Endodermal cell (in vitro differentiated cells): ENCODE data around the gene HABP4. TPM values are rescaled to one million over a fixed set of nuclear protein-coding genes. Genes with fewer than 3 reads are reported as not detected.

Experiments
- DNase-seq: peaks from one replicate; pipeline ENCODE4 v3.0.0-alpha.2; 2017
- H3K27ac ChIP-seq: 2 replicates; pipeline ENCODE4 v1.5.1; 2013; ENCODE audit warnings: mild to moderate bottlenecking, low read depth, low read length, moderate library complexity
- H3K27me3 ChIP-seq: 2 replicates; pipeline ENCODE4 v1.6.1; 2013; ENCODE audit warnings: mild to moderate bottlenecking, low read length, moderate library complexity; ENCODE audit not compliant: insufficient read depth, control insufficient read depth, poor library complexity, severe bottlenecking
- H3K36me3 ChIP-seq: 2 replicates; pipeline ENCODE4 v1.7.0; 2013; ENCODE audit warnings: mild to moderate bottlenecking, low read length, moderate library complexity; ENCODE audit not compliant: control insufficient read depth, insufficient read depth
- H3K4me1 ChIP-seq: one replicate; pipeline ENCODE4 v1.7.0; 2013; ENCODE audit warnings: low read length; ENCODE audit not compliant: control insufficient read depth, insufficient read depth
- H3K4me3 ChIP-seq: 2 replicates; pipeline ENCODE4 v1.5.1; 2013; ENCODE audit warnings: mild to moderate bottlenecking, low read length, moderate library complexity
- H3K9ac ChIP-seq: 2 replicates; pipeline ENCODE4 v1.6.1; 2013; ENCODE audit warnings: mild to moderate bottlenecking, low read length, moderate library complexity; ENCODE audit not compliant: poor library complexity, severe bottlenecking; ENCODE audit errors: extremely low read depth
- H3K9me3 ChIP-seq: 2 replicates; pipeline ENCODE4 v1.6.1; 2013; ENCODE audit warnings: mild to moderate bottlenecking, low read length, moderate library complexity; ENCODE audit not compliant: control insufficient read depth
- H3K27ac Mint-ChIP-seq: 2 replicates; pipeline ENCODE4 v1.8.0; 2020; ENCODE audit warnings: mixed read lengths
- H3K27me3 Mint-ChIP-seq: 2 replicates; pipeline ENCODE4 v1.8.0; 2021; ENCODE audit warnings: mild to moderate bottlenecking, mixed read lengths; ENCODE audit not compliant: insufficient read depth
- H3K36me3 Mint-ChIP-seq: 2 replicates; pipeline ENCODE4 v1.8.0; 2020; ENCODE audit warnings: low read depth, mixed read lengths
- H3K4me1 Mint-ChIP-seq: 2 replicates; pipeline ENCODE4 v1.8.0; 2020; ENCODE audit warnings: mixed read lengths
- H3K4me3 Mint-ChIP-seq: 2 replicates; pipeline ENCODE4 v1.8.0; 2020; ENCODE audit warnings: mild to moderate bottlenecking, moderate library complexity, mixed read lengths
- H3K9me3 Mint-ChIP-seq: 2 replicates; pipeline ENCODE4 v1.8.0; 2020; ENCODE audit warnings: mild to moderate bottlenecking, mixed read lengths
- WGBS, 2 experiments: methylation state at CpG; one replicate each; pipeline versions ENCODE4 v1.1.5 to v1.1.7; 2013; ENCODE audit warnings: missing lambda C conversion rate in 2 of 2, mixed read lengths in 1 of 2; ENCODE audit not compliant: insufficient coverage in 1 of 2, insufficient read length in 1 of 2; 5-methylcytosine and 5-hydroxymethylcytosine counted together
- total RNA-seq, 2 donors: library from RNA; stranded (reverse); fragmentation: NEBNext Ultra II Directional in 1 of 2; extraction: Animal tissue kit (Norgen Biotek cat#: 25700) in 1 of 2; gene quantifications; 2 replicates in 1 of 2; 3 replicates in 1 of 2; pipeline ENCODE4 v1.2.1, GENCODE V29; 2021
- TF ChIP-seq, protein P1 (sequence below): fragments of 200-600 bp; sonication (generic); conservative IDR thresholded peaks from 2 replicates; pipeline ENCODE4 v1.5.0; 2021; ENCODE audit warnings: antibody characterized with exemption, mild to moderate bottlenecking

Gene HABP4
- total RNA-seq, 2 donors from 2014 or later = 10.0 to 12.1 TPM

- TF ChIP-seq, protein P1, sequence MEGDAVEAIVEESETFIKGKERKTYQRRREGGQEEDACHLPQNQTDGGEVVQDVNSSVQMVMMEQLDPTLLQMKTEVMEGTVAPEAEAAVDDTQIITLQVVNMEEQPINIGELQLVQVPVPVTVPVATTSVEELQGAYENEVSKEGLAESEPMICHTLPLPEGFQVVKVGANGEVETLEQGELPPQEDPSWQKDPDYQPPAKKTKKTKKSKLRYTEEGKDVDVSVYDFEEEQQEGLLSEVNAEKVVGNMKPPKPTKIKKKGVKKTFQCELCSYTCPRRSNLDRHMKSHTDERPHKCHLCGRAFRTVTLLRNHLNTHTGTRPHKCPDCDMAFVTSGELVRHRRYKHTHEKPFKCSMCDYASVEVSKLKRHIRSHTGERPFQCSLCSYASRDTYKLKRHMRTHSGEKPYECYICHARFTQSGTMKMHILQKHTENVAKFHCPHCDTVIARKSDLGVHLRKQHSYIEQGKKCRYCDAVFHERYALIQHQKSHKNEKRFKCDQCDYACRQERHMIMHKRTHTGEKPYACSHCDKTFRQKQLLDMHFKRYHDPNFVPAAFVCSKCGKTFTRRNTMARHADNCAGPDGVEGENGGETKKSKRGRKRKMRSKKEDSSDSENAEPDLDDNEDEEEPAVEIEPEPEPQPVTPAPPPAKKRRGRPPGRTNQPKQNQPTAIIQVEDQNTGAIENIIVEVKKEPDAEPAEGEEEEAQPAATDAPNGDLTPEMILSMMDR = no peak
- Histone ChIP-seq H3K4me1 (no peaks in the 10 kb centered on the region), H3K27ac (no peak overlapping the region), H3K4me3 (no peak overlapping the region), H3K27me3 (no peaks in the 10 kb centered on the region), H3K9ac (no peak overlapping the region), H3K36me3 (no peaks in the 10 kb centered on the region), H3K9me3 (no peaks in the 10 kb centered on the region)
- Mint-ChIP-seq H3K27ac (no peak overlapping the region), H3K4me1 (no peaks in the 10 kb centered on the region), H3K36me3 (no peaks in the 10 kb centered on the region), H3K4me3 (no peak overlapping the region), H3K9me3 (no peaks in the 10 kb centered on the region), H3K27me3 (no peaks in the 10 kb centered on the region)
- WGBS, 2 experiments = 88 to 100% methylated on average over 2 of the region's 2 CpGs
- DNase-seq = no peak
These were observed 13.9 kb upstream of the HABP4 start for GRCh38 chr9:96436063-96436455.

GRCh38 chr9:96436456-96437126, 13.4 kb upstream of the HABP4 start:
- H3K4me1 Mint-ChIP-seq = no peaks in the 10 kb centered on the region
- Histone ChIP-seq H3K9ac (no peak overlapping the region), H3K9me3 (no peaks in the 10 kb centered on the region), H3K27ac (no peak overlapping the region), H3K4me3 (no peak overlapping the region), H3K27me3 (no peaks in the 10 kb centered on the region), H3K4me1 (no peaks in the 10 kb centered on the region), H3K36me3 (no peaks in the 10 kb centered on the region)
- H3K4me3 Mint-ChIP-seq = no peak overlapping the region
- no peaks in the 10 kb centered on the region for H3K36me3 Mint-ChIP-seq
- H3K9me3 Mint-ChIP-seq = no peaks in the 10 kb centered on the region
- no peak overlapping the region for H3K27ac Mint-ChIP-seq
- WGBS, 2 experiments = 91 to 97% methylated on average over 12 to 15 of the region's 15 CpGs
- no peaks in the 10 kb centered on the region for H3K27me3 Mint-ChIP-seq
- TF ChIP-seq, protein P1 = no peak
- DNase-seq = no peak

- Mint-ChIP-seq H3K4me1 (no peaks in the 10 kb centered on the region), H3K36me3 (no peaks in the 10 kb centered on the region), H3K4me3 (no peak overlapping the region), H3K9me3 (no peaks in the 10 kb centered on the region), H3K27me3 (no peaks in the 10 kb centered on the region), H3K27ac (no peak overlapping the region)
- H3K4me3 ChIP-seq = no peak overlapping the region
- H3K9ac ChIP-seq = no peak overlapping the region
- no peak for DNase-seq
- H3K36me3 ChIP-seq = no peaks in the 10 kb centered on the region
- WGBS, 2 experiments = 94 to 95% methylated on average over 7 of the region's 7 CpGs
- no peaks in the 10 kb centered on the region for H3K27me3 ChIP-seq
- no peaks in the 10 kb centered on the region for H3K4me1 ChIP-seq
- H3K27ac ChIP-seq = no peak overlapping the region
- no peaks in the 10 kb centered on the region for H3K9me3 ChIP-seq
- TF ChIP-seq, protein P1 = no peak
These were observed 12.5 kb upstream of the HABP4 start for GRCh38 chr9:96437454-96437853.
